Liver (tissue), 3 donors: Measurements from ENCODE around the gene SHROOM2.

Experiments
- CTCF ChIP-seq: fragments of 150-350 bp; IDR thresholded peaks from 2 replicates; pipeline ENCODE4 v1.5.1; 2017; ENCODE audit warnings: improper control_type of control experiment, low read depth, low read length; ENCODE audit not compliant: missing input control
- JUND ChIP-seq, 2 donors: IDR thresholded peaks; 2 replicates each; pipeline ENCODE4 v1.6.1; 2016; ENCODE audit warnings: antibody characterized with exemption in 2 of 2
- RAD21 ChIP-seq, 2 donors: IDR thresholded peaks; 2 replicates each; pipeline ENCODE4 v1.6.1; 2016; ENCODE audit warnings: antibody characterized with exemption in 2 of 2, mild to moderate bottlenecking in 2 of 2
- REST ChIP-seq: IDR thresholded peaks from 2 replicates; pipeline ENCODE4 v1.6.1; 2016; ENCODE audit warnings: antibody characterized with exemption, mild to moderate bottlenecking
- YY1 ChIP-seq: IDR thresholded peaks from 2 replicates; pipeline ENCODE4 v1.6.1; 2016; ENCODE audit warnings: antibody characterized with exemption, mild to moderate bottlenecking
- TF ChIP-seq, protein P1 (sequence below): IDR thresholded peaks from 2 replicates; pipeline ENCODE4 v1.6.1; 2016; ENCODE audit warnings: antibody characterized with exemption
- donor health status: healthy.
- donor health status: healthy.

DNA sequence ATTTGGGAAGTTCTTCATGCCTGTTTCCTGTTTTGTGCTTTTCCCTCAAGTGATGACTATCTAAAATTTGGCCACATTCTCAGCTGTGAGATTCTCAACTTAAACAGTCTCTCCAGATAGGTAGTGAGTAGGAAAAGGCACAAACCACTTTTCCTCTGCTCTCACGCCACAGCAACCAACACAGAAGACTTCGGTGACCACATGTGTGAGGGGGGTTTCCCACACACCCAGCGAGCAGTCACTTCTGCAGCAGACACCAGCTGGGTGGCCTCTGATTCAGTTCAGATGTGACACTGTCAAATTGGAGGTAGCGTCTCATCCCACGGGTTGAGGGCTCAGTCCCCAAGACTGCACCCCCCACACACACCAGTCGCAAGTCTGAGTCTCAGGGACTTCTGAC is 155.9 kb downstream of the SHROOM2 start:
- TF ChIP-seq YY1 (no peak), CTCF (no peak), JUND (IDR thresholded peaks at IDR 0.05) (no peak), REST (no peak), RAD21 (IDR thresholded peaks at IDR 0.05) (no peak)
- TF ChIP-seq, protein P1, sequence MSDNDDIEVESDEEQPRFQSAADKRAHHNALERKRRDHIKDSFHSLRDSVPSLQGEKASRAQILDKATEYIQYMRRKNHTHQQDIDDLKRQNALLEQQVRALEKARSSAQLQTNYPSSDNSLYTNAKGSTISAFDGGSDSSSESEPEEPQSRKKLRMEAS, result no peak
